MM.1S (cell line): Measurements from ENCODE around the gene TENM4.

Experiments used
- DNase-seq: peaks from one replicate; pipeline ENCODE4 v3.0.0-alpha.2; 2015
- H2AFZ ChIP-seq: fragments of 300-600 bp; sonication (generic); 2 replicates; pipeline ENCODE4 v1.6.0; 2016; ENCODE audit warnings: antibody characterized with exemption, low read length
- H3F3A ChIP-seq: fragments of 300-600 bp; sonication (generic); 2 replicates; pipeline ENCODE4 v1.6.1; 2016; ENCODE audit warnings: mild to moderate bottlenecking, antibody characterized with exemption, low read length, moderate library complexity, mixed read lengths; ENCODE audit not compliant: insufficient read depth
- H3K27ac ChIP-seq: fragments of 300-600 bp; sonication (generic); 2 replicates; pipeline ENCODE4 v1.5.1; 2016; ENCODE audit warnings: mild to moderate bottlenecking, low read length
- H3K27me3 ChIP-seq: fragments of 300-600 bp; sonication (generic); replicated peaks from 2 replicates; pipeline ENCODE4 v1.6.0; 2016; ENCODE audit warnings: low read length; ENCODE audit not compliant: insufficient read depth
- H3K36me3 ChIP-seq: fragments of 300-600 bp; sonication (generic); replicated peaks from 2 replicates; pipeline ENCODE4 v1.6.1; 2016; ENCODE audit warnings: mild to moderate bottlenecking, low read length, mixed read lengths; ENCODE audit not compliant: insufficient read depth
- H3K4me1 ChIP-seq: fragments of 300-600 bp; sonication (generic); 2 replicates; pipeline ENCODE4 v1.6.1; 2016; ENCODE audit warnings: low read length, mixed read lengths
- H3K4me2 ChIP-seq: fragments of 300-600 bp; sonication (generic); 2 replicates; pipeline ENCODE4 v1.6.0; 2016; ENCODE audit warnings: low read depth, low read length
- H3K4me3 ChIP-seq: fragments of 300-600 bp; sonication (generic); 2 replicates; pipeline ENCODE4 v1.5.1; 2016; ENCODE audit warnings: low read length, mixed read lengths
- H3K79me2 ChIP-seq: fragments of 300-600 bp; sonication (generic); 2 replicates; pipeline ENCODE4 v1.6.1; 2016; ENCODE audit warnings: mixed run types, low read length, mixed read lengths
- H3K9ac ChIP-seq: fragments of 300-600 bp; sonication (generic); 2 replicates; pipeline ENCODE4 v1.6.1; 2016; ENCODE audit warnings: low read length, mixed read lengths
- H3K9me2 ChIP-seq: fragments of 300-600 bp; sonication (generic); replicated peaks from 2 replicates; pipeline ENCODE4 v1.6.1; 2016; ENCODE audit warnings: mild to moderate bottlenecking, low read length, mixed read lengths; ENCODE audit not compliant: insufficient read depth
- H3K9me3 ChIP-seq: fragments of 300-600 bp; sonication (generic); replicated peaks from 2 replicates; pipeline ENCODE4 v1.6.1; 2016; ENCODE audit warnings: mild to moderate bottlenecking, low read length, mixed read lengths; ENCODE audit not compliant: insufficient read depth
- H4K20me1 ChIP-seq: fragments of 300-600 bp; sonication (generic); 2 replicates; pipeline ENCODE4 v1.6.1; 2016; ENCODE audit warnings: mild to moderate bottlenecking, low read length, moderate library complexity, mixed read lengths; ENCODE audit not compliant: insufficient read depth
- EZH2 ChIP-seq: fragments of 300-600 bp; sonication (generic); optimal IDR thresholded peaks from 2 replicates; pipeline ENCODE3; 2017; ENCODE audit warnings: low read depth, mild to moderate bottlenecking, antibody characterized with exemption, low read length, mixed read lengths
- EZH2phosphoT487 ChIP-seq: fragments of 300-600 bp; sonication (generic); IDR thresholded peaks from 2 replicates; pipeline ENCODE4 v1.6.1; 2018; ENCODE audit warnings: antibody characterized with exemption, low read length
- TF ChIP-seq, protein P1 (sequence below): fragments of 300-600 bp; sonication (generic); IDR thresholded peaks from 2 replicates; pipeline ENCODE4 v1.5.1; 2016; ENCODE audit warnings: antibody characterized with exemption, low read length, mixed read lengths

The TENM4 gene

DNA sequence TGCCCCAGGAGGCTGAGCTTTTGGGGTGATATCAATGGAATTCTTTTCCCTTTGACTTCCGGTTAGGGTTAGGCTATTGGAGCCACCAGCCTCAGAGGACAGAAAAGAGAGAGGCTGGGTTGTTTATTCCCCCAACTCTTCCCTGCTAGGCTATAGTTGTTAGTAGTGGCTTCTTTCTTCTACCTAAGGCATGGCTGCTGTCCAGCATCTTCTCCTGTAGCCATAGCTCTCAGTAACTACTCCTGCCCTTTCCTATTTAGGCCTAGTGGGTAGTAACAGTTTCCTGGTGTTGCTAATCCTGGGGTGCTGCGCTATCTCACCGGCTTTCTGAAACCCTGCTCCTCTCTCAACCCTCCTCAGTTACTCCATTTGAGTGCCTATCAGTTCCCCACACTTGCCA, 184.9 kb downstream of the TENM4 start:
- no peaks in the 10 kb centered on the region for H3K79me2 ChIP-seq
- H3K9me3 ChIP-seq, result no peaks in the 10 kb centered on the region
- H3K36me3 ChIP-seq, result no peaks in the 10 kb centered on the region
- H2AFZ ChIP-seq, result no peak overlapping the region
- no peak overlapping the region for H3K27ac ChIP-seq
- TF ChIP-seq EZH2 (no peak), EZH2phosphoT487 (no peak)
- TF ChIP-seq, protein P1, sequence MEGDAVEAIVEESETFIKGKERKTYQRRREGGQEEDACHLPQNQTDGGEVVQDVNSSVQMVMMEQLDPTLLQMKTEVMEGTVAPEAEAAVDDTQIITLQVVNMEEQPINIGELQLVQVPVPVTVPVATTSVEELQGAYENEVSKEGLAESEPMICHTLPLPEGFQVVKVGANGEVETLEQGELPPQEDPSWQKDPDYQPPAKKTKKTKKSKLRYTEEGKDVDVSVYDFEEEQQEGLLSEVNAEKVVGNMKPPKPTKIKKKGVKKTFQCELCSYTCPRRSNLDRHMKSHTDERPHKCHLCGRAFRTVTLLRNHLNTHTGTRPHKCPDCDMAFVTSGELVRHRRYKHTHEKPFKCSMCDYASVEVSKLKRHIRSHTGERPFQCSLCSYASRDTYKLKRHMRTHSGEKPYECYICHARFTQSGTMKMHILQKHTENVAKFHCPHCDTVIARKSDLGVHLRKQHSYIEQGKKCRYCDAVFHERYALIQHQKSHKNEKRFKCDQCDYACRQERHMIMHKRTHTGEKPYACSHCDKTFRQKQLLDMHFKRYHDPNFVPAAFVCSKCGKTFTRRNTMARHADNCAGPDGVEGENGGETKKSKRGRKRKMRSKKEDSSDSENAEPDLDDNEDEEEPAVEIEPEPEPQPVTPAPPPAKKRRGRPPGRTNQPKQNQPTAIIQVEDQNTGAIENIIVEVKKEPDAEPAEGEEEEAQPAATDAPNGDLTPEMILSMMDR, result no peak
- H4K20me1 ChIP-seq, result no peaks in the 10 kb centered on the region
- H3K4me3 ChIP-seq, result no peak overlapping the region
- no peak overlapping the region for H3K9ac ChIP-seq
- H3F3A ChIP-seq, result no peaks in the 10 kb centered on the region
- no peaks in the 10 kb centered on the region for H3K9me2 ChIP-seq
- no peaks in the 10 kb centered on the region for H3K4me1 ChIP-seq
- H3K4me2 ChIP-seq, result no peak overlapping the region
- no peak for DNase-seq
- no peaks in the 10 kb centered on the region for H3K27me3 ChIP-seq

GRCh38 chr11:79253280-79253679, 187.6 kb downstream of the TENM4 start:
- no peaks in the 10 kb centered on the region for H4K20me1 ChIP-seq
- H2AFZ ChIP-seq, result no peak overlapping the region
- H3K9ac ChIP-seq, result no peak overlapping the region
- H3K79me2 ChIP-seq, result no peaks in the 10 kb centered on the region
- DNase-seq, result no peak
- no peaks in the 10 kb centered on the region for H3K9me2 ChIP-seq
- no peaks in the 10 kb centered on the region for H3K9me3 ChIP-seq
- no peak for TF ChIP-seq EZH2phosphoT487
- TF ChIP-seq EZH2, result no peak
- TF ChIP-seq, protein P1, result no peak
- no peak overlapping the region for H3K4me3 ChIP-seq
- H3K4me2 ChIP-seq, result no peak overlapping the region
- no peak overlapping the region for H3K27ac ChIP-seq
- no peaks in the 10 kb centered on the region for H3K36me3 ChIP-seq
- no peaks in the 10 kb centered on the region for H3K27me3 ChIP-seq
- H3F3A ChIP-seq, result no peaks in the 10 kb centered on the region
- no peaks in the 10 kb centered on the region for H3K4me1 ChIP-seq

GRCh38 chr11:79249295-79249993, 191.4 kb downstream of the TENM4 start:
- Histone ChIP-seq H3K27ac (no peak overlapping the region), H3K36me3 (no peaks in the 10 kb centered on the region), H4K20me1 (no peaks in the 10 kb centered on the region), H3K4me2 (no peak overlapping the region), H3K79me2 (no peaks in the 10 kb centered on the region), H3K9me3 (no peaks in the 10 kb centered on the region), H3K4me1 (no peaks in the 10 kb centered on the region), H3K9ac (no peak overlapping the region), H3K27me3 (no peaks in the 10 kb centered on the region), H3K9me2 (no peaks in the 10 kb centered on the region), H3F3A (no peaks in the 10 kb centered on the region), H3K4me3 (no peak overlapping the region), H2AFZ (no peak overlapping the region)
- TF ChIP-seq EZH2, result no peak
- TF ChIP-seq, protein P1, result no peak
- TF ChIP-seq EZH2phosphoT487, result no peak
- no peak for DNase-seq
